Measurements from ENCODE around the gene ACSL3.
A peak's percentile ranks its signal among the peaks of the same experiment; 100 is the strongest.
"Not testable (repeated sequence)": the region's sequence is repeated elsewhere in the genome, so short reads cannot be mapped to it uniquely, and the experiment has no call there.

Gene ACSL3

DNA sequence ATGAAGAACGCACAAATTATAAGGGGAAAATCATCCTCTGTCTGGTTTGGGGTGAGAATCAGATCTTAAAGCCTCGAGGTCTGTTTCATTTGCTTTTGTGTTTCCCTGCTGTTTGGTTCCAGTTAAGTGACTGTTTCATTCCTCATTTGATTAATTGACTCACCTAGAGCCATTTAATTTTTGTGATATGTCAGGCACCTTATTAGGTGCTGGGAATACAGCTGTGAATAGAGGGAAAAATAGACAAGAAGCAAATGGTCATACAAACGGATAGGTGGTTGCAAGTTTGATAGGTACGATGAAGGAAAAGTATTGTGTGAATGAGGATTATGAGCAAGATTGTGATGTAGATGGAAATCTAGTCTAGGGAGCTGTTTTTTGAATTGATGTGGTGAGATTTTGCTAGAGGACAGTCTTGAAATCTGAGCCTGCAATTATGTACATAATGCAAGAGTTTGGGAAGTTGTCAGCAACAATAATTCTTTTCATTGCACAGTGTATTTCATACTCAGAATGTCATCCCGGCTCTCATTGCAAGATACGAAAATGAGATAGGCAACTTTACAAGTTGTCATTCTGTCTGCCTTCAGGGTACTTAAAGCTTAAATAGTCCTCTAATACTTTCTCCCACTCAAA is 2.2 kb downstream of the ACSL3 start:
- peak overlapping the region; percentile 89 for H3K4me3 ChIP-seq (replicated peaks; ENCODE audit: low read depth, low read length)
- TF ChIP-seq, protein P1, sequence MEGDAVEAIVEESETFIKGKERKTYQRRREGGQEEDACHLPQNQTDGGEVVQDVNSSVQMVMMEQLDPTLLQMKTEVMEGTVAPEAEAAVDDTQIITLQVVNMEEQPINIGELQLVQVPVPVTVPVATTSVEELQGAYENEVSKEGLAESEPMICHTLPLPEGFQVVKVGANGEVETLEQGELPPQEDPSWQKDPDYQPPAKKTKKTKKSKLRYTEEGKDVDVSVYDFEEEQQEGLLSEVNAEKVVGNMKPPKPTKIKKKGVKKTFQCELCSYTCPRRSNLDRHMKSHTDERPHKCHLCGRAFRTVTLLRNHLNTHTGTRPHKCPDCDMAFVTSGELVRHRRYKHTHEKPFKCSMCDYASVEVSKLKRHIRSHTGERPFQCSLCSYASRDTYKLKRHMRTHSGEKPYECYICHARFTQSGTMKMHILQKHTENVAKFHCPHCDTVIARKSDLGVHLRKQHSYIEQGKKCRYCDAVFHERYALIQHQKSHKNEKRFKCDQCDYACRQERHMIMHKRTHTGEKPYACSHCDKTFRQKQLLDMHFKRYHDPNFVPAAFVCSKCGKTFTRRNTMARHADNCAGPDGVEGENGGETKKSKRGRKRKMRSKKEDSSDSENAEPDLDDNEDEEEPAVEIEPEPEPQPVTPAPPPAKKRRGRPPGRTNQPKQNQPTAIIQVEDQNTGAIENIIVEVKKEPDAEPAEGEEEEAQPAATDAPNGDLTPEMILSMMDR (IDR thresholded peaks at IDR 0.05; ENCODE audit: low read depth, low read length, missing control alignments) = no peak

DNA sequence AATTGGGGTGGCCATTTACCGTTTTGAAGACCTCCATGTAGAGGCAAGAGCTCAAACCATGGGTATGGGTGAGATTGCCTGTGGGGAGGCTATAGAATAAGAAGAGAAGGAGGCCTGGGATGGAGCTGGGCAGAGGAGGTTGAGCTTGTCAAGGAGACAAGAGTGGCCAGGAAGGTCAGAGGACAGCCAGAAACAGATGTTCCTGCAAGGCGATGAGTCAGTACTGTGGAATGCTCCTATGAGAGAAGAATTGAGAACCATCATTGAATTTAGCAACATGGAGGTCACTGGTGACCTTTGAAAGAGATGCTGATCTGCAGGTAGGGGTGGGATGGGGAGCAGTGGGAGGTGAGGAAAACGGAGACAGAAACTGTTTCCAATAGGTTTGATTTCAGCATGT is 3.5 kb downstream of the ACSL3 start:
- no peak overlapping the region for H3K4me3 ChIP-seq (replicated peaks; ENCODE audit: low read depth, low read length)
- peak; percentile 85 for DNase-seq (ENCODE audit: extremely low read depth, low read depth)
- TF ChIP-seq, protein P1 (IDR thresholded peaks at IDR 0.05; ENCODE audit: low read depth, low read length, missing control alignments) = no peak

More for the DNA sequence above, 2.2 kb downstream of the ACSL3 start:
- no peak for DNase-seq (ENCODE audit: extremely low read depth, low read depth)

- no peak for DNase-seq (ENCODE audit: extremely low read depth, low read depth)
- no peak overlapping the region for H3K4me3 ChIP-seq (replicated peaks; ENCODE audit: low read depth, low read length)
- TF ChIP-seq, protein P1 (IDR thresholded peaks at IDR 0.05; ENCODE audit: low read depth, low read length, missing control alignments) = no peak
These were observed 4.5 kb downstream of the ACSL3 start for GRCh38 chr2:222865301-222865700.

DNA sequence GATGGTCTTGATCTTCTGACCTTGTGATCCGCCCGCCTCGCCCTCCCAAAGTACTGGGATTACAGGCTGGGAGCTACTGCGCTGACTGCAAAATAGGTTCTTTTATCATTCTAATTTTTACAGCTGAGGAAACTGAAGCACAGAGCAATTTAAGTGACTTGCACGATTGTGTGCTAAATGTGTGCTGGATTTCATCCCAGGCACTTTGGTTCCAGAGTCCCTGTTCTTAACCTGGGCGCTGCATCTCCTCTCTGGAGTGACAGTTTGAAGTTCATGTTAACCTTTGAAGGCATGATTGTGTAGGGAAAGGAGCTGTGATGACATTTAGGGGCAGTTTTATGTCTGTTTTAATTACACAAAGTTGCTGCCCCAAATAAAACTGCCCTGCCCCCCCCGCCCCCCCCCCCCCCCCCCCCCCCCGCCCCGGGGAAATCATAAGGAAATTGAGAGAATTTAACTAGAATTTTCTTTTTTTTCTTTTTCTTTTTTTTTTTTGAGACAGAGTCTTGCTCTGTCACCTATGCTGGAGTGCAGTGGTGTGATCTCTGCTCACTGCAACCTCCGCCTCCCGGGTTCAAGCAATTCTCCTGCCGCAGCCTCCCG is 5.6 kb downstream of the ACSL3 start:
- TF ChIP-seq, protein P1 (IDR thresholded peaks at IDR 0.05; ENCODE audit: low read depth, low read length, missing control alignments) = no peak
- DNase-seq (ENCODE audit: extremely low read depth, low read depth) = peak; percentile 73
- H3K4me3 ChIP-seq (replicated peaks; ENCODE audit: low read depth, low read length) = no peak overlapping the region

DNA sequence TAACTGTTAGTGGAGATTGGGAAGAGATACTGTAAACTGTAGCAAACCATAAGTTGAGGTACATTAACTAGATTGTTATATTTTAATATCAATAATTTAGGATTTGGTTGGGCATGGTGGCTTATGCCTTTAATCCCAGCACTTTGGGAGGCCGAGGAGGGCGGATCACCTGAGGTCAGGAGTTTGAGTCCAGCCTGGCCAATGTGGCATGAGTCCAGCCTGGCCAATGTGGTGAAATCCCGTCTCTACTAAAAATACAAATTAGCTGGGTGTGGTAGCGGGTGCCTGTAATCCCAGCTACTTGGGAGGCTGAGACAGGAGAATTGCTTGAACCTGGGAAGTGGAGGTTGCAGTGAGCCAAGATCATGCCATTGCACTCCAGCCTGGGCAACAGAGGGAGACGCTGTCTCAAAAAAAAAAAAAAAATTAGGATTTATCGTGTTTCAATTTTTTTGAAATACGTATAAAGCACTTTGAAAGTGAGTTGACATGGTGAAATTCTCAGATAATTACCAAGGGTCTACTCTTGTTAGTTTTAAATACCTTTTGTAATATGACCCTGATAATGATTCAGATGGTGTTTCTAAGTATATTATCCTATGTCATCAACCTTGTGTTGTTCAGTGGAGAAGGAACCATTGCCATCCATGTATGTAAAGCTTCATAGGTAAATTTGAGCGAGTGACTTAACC is 7.9 kb downstream of the ACSL3 start:
- H3K4me3 ChIP-seq (replicated peaks; ENCODE audit: low read depth, low read length) = not testable (repeated sequence)

DNA sequence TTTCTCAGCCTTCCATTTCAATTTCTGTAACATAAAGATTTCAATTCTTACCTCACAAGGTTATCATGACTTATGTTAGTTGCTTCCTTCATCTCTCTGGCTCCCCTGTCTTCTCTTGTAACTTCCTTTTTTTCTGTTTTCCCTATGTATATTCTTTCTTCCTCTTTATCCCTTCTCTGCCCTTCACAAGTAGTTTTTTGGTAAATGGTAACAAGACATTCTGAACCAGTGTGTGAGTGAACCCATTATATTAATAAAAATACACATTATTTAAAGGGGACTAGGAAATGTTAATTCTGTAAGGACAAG is 8.4 kb downstream of the ACSL3 start:
- no peak overlapping the region for H3K4me3 ChIP-seq (replicated peaks; ENCODE audit: low read depth, low read length)
- TF ChIP-seq, protein P1 (IDR thresholded peaks at IDR 0.05; ENCODE audit: low read depth, low read length, missing control alignments) = no peak
- no peak for DNase-seq (ENCODE audit: extremely low read depth, low read depth)

More for the DNA sequence above, 7.9 kb downstream of the ACSL3 start:
- DNase-seq (ENCODE audit: extremely low read depth, low read depth) = not testable (repeated sequence)

DNA sequence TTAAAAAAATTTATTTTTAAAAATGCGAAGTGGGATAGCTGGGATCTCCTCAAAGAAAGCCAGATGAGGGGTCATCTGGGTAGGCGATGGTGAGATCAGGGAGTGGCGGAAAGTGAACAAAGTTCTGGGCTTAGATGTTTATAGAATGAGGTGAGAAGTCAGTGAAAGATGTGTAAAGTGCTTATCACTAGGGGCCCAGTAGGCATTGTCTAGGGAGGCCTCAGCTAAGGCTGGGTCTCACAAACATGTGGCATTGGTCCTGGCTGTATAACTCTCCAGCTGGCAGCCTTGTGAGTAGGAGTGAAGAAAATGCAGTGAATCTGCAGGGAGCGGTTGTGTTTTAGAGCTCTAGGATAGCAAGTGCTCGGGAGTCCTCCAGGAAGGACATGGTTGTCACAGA is 10.5 kb downstream of the ACSL3 start:
- TF ChIP-seq, protein P1 (IDR thresholded peaks at IDR 0.05; ENCODE audit: low read depth, low read length, missing control alignments) = no peak
- H3K4me3 ChIP-seq (replicated peaks; ENCODE audit: low read depth, low read length) = no peak overlapping the region
- no peak for DNase-seq (ENCODE audit: extremely low read depth, low read depth)
